ENCODE measurements around the gene PCDHA5.
"Not testable (repeated sequence)": the region's sequence is repeated elsewhere in the genome, so short reads cannot be mapped to it uniquely, and the experiment has no call there.

DNA sequence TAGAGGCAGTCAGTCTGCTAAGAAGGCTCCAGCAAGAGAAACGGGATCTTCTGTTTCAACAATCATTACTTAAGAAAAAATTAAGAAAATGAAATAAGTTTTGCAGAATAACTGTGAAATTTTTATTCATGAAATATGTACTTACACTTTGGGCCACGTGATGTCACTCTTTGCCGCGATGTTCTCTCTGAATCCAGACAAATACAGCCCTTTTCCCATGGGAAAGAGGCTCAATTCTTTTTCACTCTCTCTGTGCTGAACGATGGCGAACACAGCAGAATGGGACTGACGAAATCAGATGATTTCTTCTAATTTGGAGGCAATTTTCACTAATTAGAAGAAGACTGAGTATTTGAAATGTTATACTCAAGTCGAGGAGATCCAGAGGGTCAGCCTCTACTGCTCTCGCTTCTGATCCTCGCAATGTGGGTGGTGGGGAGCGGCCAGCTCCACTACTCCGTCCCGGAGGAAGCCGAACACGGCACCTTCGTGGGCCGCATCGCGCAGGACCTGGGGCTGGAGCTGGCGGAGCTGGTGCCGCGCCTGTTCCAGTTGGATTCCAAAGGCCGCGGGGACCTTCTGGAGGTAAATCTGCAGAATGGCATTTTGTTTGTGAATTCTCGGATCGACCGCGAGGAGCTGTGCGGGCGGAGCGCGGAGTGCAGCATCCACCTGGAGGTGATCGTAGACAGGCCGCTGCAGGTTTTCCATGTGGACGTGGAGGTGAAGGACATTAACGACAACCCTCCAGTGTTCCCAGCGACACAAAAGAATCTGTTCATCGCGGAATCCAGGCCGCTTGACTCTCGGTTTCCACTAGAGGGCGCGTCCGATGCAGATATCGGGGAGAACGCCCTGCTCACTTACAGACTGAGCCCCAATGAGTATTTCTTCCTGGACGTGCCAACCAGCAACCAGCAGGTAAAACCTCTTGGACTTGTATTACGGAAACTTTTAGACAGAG is 27.0 kb downstream of the PCDHA5 start, which contains the start of gene PCDHA9:
- not testable (repeated sequence) for TF ChIP-seq POLR2A (IDR thresholded peaks at IDR 0.05)
- TF ChIP-seq, protein P1, sequence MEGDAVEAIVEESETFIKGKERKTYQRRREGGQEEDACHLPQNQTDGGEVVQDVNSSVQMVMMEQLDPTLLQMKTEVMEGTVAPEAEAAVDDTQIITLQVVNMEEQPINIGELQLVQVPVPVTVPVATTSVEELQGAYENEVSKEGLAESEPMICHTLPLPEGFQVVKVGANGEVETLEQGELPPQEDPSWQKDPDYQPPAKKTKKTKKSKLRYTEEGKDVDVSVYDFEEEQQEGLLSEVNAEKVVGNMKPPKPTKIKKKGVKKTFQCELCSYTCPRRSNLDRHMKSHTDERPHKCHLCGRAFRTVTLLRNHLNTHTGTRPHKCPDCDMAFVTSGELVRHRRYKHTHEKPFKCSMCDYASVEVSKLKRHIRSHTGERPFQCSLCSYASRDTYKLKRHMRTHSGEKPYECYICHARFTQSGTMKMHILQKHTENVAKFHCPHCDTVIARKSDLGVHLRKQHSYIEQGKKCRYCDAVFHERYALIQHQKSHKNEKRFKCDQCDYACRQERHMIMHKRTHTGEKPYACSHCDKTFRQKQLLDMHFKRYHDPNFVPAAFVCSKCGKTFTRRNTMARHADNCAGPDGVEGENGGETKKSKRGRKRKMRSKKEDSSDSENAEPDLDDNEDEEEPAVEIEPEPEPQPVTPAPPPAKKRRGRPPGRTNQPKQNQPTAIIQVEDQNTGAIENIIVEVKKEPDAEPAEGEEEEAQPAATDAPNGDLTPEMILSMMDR (IDR thresholded peaks at IDR 0.05) = not testable (repeated sequence)
